Measurements from ENCODE around the gene UBE2J2. TPM values are rescaled to one million over a fixed set of nuclear protein-coding genes. Genes with fewer than 3 reads are reported as not detected.

The UBE2J2 gene
- total and polyA plus RNA-seq, 9 donors = 35.8 to 55.6 (median 41.2) TPM

- intact Hi-C loops (cut with DNase I) = loop anchor here in 1 of 4 donors (10.0 kb wide), 1 partner anchor 194 kb away; no protein-coding TSS in a partner anchor
- TF ChIP-seq POLR2A (IDR thresholded peaks at IDR 0.05) = no peak
- TF ChIP-seq CTCF (IDR thresholded peaks at IDR 0.05) = no peak
- no peak for TF ChIP-seq EP300 (IDR thresholded peaks at IDR 0.05)
- Histone ChIP-seq H3K9me3 (no peaks in the 10 kb centered on the region), H3K4me3 (no peak overlapping the region), H3K27me3 (no peaks in the 10 kb centered on the region), H3K4me1 (ENCODE audit: insufficient read depth) (peaks cover 21% of the 10 kb centered on the region), H3K27ac (peak overlapping the region in 1 of 2 donors; percentile 20), H3K36me3 (no peaks in the 10 kb centered on the region)
- DNase-seq = no peak
- WGBS, 3 donors = 80 to 85% (median 84%) methylated on average over 21 of the region's 21 CpGs
Observed at GRCh38 chr1:1310476-1311053, 36.9 kb upstream of the UBE2J2 start.

- no peak for TF ChIP-seq EP300 (IDR thresholded peaks at IDR 0.05)
- no peak for TF ChIP-seq POLR2A (IDR thresholded peaks at IDR 0.05)
- no peak for TF ChIP-seq CTCF (IDR thresholded peaks at IDR 0.05)
- Histone ChIP-seq H3K4me3 (no peak overlapping the region), H3K9me3 (no peaks in the 10 kb centered on the region), H3K27me3 (no peaks in the 10 kb centered on the region), H3K4me1 (ENCODE audit: insufficient read depth) (peaks cover 24% of the 10 kb centered on the region), H3K27ac (peak overlapping the region in 1 of 2 donors; percentile 20), H3K36me3 (no peaks in the 10 kb centered on the region)
- WGBS, 3 donors = 67 to 82% (median 76%) methylated on average over 3 of the region's 3 CpGs
- no peak for DNase-seq
- intact Hi-C loops (cut with DNase I) = loop anchor here in 1 of 4 donors (10.0 kb wide), 1 partner anchor 195 kb away; no protein-coding TSS in a partner anchor
Observed at GRCh38 chr1:1310109-1310385, 36.4 kb upstream of the UBE2J2 start.

DNA sequence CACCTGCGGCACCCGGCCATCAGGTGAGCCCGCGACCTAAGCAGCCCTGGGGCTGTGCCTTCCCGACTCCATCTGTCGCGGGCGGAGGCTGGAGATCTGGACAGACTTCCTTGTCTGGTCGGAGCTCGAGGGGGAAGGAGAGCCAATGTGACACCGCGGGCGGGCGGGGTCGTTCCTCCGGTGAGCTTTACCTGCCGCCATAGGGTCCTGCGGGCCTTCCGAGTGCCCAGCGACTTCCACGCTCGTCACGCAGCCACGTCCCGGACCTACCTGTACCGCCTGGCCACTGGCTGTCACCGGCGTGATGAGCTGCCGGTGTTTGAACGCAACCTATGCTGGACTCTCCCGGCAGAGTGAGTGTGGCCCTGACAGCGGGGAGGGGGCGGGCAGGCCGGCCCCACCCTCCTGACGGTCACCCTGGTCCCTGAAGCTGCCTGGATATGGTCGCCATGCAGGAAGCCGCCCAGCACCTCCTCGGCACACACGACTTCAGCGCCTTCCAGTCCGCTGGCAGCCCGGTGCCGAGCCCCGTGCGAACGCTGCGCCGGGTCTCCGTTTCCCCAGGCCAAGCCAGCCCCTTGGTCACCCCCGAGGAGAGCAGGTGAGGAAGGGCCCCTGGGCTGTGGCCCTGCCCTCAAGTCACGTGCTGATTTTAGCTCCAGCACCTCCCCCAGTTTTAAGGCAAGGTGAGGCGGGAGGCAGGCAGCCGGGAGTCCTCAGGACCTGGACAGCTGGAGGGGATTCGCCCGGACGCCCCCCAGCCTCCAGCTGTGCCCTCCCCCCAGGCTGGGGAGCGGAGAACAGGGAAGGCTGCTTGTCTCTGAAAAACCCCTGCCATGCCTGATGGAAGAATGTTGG is 35.8 kb upstream of the UBE2J2 start:
- H3K27me3 ChIP-seq = no peaks in the 10 kb centered on the region
- WGBS, 3 donors = 24 to 34% (median 26%) methylated on average over 51 to 57 of the region's 57 CpGs
- no peaks in the 10 kb centered on the region for H3K9me3 ChIP-seq
- no peaks in the 10 kb centered on the region for H3K36me3 ChIP-seq
- TF ChIP-seq CTCF (IDR thresholded peaks at IDR 0.05) = no peak
- no peak for TF ChIP-seq POLR2A (IDR thresholded peaks at IDR 0.05)
- TF ChIP-seq EP300 (IDR thresholded peaks at IDR 0.05) = no peak
- H3K4me1 ChIP-seq (ENCODE audit: insufficient read depth) = peaks cover 29% of the 10 kb centered on the region
- H3K27ac ChIP-seq = peak overlapping the region; percentile 54 to 91
- peak in 2 of 5 donors; percentile 61 to 68 for DNase-seq
- intact Hi-C loops (cut with DNase I) = loop anchor here in 1 of 4 donors (10.0 kb wide), 1 partner anchor 195 kb away; no protein-coding TSS in a partner anchor
- H3K4me3 ChIP-seq = peak overlapping the region; percentile 68

DNA sequence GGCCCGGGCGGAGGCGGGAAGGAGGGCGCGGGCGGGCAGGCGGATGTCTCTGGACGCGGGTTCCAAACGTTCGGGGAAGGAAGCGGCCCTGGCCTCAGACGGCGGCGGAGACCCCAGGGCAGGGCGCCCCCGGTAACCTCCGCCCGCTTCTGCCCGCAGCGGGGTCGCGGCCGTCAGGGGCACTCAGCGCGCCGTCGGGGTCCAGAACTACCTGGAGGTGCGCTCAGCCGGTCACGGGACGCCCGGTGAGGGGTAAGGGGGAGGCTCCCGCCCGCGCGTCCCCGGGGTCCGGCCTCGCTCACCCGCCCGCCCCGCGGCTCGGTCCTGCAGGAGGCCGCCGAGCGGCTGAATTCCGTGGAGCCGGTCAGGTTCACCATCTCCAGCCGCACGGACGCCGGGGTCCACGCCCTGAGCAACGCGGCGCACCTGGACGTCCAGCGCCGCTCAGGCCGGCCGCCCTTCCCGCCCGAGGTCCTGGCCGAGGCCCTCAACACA is 35.1 kb upstream of the UBE2J2 start:
- Histone ChIP-seq H3K27me3 (no peaks in the 10 kb centered on the region), H3K36me3 (no peaks in the 10 kb centered on the region), H3K4me1 (ENCODE audit: insufficient read depth) (peaks cover 32% of the 10 kb centered on the region), H3K4me3 (peak overlapping the region; percentile 68), H3K27ac (peak overlapping the region; percentile 54 to 91), H3K9me3 (no peaks in the 10 kb centered on the region)
- no peak for TF ChIP-seq EP300 (IDR thresholded peaks at IDR 0.05)
- no peak for TF ChIP-seq CTCF (IDR thresholded peaks at IDR 0.05)
- TF ChIP-seq POLR2A (IDR thresholded peaks at IDR 0.05) = no peak
- intact Hi-C loops (cut with DNase I) = no loop called here
- DNase-seq = peak in 1 of 5 donors; percentile 57
- 0% methylated on average over 26 to 66 of the region's 66 CpGs for WGBS, 3 donors
